GM21717 (cell line): ENCODE data around the gene TRIO.
"Not testable (repeated sequence)": the region's sequence is repeated elsewhere in the genome, so short reads cannot be mapped to it uniquely, and the experiment has no call there.

Experiments
- ATAC-seq: cut with Tn5 transposase; IDR thresholded peaks from one replicate; pipeline ENCODE4 v1.9.1; 2021; ENCODE audit warnings: mild to moderate bottlenecking, moderate library complexity; ENCODE audit not compliant: unreplicated experiment

Gene TRIO

DNA sequence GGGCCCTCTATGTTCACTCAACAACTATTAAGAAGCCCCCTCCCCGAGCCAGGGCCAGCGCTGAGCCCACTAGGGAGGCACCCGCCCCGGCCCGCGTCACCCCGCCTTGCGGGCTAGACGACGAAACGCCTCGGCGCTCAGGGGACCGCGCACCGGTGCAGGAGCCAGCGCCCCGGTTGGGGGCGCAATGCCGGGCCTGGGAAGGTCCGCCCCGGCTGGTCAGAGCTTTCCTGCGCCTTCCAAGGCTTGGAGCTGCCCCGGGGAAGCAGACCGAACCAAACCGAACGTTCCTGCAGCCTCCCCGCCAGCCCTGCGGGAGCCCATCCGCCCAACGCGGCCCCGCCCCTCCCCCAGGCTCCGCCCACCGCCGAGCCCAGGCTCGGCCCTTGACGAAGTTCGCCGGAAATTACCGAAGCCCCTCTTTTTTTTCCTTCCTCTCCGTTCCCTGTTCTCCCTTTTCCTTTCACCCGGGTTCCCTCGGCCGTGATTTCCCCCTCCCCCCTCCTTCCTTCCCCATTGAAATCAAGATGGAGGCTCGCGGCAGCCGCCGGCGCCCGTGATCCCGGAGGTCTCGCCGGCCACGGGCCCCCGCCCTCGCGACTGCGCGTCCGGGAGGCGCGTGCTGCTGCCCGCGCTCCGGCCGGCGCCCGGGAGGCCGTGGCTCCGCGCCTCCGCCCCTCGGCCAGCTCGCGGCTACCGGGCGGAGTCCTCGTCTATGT, at the start of gene TRIO:
Gene TRIO, plus strand, starts transcription at position 516 of the 719 bp plus-strand sequence. CDS start 384 bp downstream, outside the sequence.
- ATAC-seq: peak; percentile 41

DNA sequence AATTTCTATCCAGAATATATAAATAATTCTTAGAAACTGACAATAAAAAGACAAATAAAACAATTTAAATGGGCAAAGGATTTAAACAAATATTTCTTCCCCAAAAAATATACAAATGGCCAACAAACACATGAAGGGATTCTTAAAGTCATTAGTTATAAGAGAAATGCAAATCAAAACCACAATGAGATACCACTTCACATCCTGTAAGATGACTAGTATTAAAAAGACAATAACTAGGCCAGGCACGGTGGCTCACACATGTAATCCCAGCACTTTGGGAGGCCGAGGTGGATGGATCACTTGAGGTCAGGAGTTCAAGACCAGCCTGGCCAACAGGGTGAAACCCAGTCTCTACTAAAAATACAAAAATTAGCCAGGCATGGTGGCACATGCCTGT, 45.8 kb upstream of the TRIO start:
- not testable (repeated sequence) for ATAC-seq

DNA sequence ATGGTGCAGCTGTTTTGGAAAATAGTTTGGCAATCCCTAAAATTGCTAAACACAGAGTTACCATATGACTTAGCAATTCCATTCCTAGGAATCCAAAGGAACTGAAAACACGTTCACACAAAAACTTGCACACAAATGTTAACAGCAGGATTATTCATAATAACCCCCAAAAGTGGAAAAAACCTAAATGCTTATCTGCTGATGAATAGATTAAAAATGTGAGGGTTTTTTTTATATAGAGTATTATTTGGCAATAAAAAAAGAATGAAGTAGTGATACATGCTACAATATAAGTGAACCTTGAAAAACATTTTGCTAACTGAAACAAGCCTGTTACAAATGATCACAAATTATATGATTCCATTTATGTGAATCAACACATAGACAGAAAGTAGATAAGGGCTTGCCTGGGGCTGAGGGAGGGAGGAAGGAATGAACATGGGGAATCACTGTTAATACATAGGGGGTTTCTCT, 45.1 kb upstream of the TRIO start:
- ATAC-seq: no peak

DNA sequence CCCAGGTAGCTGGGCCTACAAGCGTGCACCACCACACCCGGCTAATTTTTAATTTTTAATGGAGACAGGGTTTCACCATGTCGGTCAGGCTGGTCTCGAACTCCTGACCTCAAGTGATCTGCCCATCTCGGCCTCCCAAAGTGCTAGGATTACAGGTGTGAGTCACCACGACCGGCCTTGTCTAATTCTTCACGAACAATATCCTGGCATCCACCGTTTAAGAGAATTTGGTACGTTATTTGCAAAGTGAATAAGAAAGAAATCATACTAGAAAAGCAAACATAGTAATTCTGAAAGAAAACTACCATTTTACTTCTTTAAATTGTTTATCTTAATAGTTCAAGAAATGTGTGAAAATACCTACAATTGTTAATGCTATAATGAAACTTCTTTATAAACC, 42.9 kb upstream of the TRIO start:
- ATAC-seq: no peak

DNA sequence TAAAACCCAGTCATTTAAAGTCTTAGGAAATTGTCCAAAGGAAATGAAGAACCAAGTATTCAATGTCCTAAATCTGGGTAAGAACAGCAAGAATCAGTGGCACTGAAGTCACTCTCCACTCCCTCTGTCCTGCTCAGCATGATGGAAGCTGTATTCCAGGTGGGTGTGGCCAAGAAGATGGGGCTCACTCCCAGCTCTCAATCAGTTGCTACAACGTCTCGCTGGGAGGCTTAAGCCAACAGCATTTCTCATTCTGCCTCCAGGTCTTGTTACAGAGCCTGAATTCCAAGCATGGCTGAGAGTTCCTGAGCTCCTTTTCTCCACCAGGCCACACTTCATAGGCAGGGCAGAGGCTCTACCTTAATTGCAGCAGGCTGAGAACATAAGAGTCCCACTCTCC, 41.2 kb upstream of the TRIO start:
- ATAC-seq: no peak

DNA sequence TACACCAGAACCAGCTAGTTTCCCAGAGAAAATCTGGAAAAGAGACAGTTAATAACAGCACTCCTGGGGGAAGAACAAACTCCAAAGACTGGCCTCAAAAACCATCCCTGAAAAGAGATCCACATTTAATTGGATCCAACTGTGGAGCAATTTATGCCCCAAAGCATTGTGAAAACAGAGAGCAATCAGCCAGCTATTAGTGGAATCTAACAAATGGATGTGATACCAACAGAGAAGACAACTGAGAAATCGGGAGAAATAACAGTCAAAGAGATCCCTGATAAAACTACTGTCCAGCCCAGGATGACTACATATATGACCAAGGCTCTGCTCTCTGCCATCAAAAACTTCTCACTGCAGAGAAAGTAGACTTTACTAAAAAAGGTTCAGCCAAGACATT, 40.5 kb upstream of the TRIO start:
- no peak for ATAC-seq

DNA sequence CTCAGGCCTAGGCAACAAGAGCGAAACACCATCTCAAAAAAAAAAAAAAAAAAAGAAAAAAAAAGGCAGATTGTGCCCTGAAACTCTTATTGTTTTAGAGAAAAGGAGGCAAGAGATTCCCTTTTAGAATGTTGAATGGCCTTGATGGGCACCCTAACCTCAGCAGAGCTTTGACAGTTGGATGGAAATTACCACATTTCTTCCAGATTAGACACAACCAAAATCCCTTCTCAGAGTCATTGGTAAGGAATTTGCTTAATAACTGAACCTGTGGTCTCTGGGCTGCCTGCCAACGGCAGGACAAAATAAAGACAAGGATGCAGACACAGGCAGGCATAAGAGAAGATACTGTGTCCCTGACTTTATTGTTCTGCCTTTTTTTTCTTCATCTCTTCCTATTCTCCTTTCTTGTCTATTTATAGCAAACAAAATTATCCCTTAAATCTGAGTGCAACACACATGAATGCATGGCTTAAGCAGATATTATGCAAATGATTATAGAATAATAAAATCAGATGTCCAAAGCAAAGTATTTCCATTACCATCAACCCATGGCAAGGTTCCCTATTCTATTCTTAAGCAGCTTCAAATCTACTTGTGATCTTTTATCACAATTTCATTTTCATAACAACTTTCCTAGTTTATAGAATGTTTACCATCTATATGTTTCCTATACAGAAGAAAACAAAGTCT, 37.3 kb upstream of the TRIO start:
- no peak for ATAC-seq

DNA sequence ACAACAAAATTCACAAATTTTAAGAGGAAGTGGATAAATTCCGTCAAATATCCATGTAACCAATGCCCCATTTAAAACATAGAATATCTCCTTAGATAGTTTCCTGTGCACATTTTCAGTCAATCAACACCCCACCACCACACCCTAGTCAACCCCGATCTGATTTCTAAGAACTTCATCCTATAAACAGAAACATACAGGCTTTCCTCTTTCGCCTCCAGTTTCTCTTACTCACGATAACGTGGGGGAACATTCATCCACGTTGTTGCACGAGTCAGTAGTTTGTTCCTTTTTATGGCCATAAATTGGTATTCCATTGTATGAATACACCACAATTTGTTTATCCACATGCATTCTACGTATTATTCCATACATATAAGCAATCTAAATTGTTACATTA, 35.6 kb upstream of the TRIO start:
- no peak for ATAC-seq

DNA sequence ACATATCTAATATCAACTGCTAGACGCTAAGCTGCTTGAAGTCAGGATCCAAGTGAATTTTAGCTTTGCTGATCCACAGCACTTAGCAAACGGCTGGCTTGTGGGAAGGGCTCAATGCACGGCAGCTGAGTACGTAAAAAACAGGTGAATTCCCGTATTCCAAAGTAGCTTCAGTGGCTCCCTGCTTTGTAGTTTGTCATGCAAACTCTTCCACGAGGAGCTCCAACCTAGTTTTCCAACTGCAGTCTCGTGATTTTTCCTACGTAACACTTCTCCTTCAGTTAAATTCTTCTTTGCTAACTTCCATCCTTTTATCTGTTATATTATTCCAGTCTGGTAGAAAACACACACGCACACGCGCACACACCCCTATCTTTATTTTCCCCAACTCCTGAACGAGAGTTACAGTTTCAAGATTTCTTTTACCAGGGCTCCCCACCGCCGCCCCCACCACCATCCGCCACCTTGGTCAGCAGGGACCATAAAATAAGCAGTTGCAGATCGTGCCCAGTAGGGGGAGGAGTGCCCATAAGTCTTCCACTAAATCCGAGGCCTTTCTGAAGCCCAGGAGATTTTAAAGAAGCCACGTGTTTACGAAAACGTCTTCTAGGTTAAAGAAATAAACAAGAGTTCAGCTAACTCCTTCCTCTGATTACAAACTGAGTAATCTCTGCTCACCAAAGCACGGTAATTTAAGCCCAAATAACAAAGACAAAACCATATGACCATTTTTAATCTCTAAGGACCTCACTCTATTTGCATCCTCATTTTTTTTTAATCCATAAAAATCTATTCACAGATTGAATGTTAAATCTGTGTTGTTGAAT, 34.8 kb upstream of the TRIO start:
- ATAC-seq: peak; percentile 81

DNA sequence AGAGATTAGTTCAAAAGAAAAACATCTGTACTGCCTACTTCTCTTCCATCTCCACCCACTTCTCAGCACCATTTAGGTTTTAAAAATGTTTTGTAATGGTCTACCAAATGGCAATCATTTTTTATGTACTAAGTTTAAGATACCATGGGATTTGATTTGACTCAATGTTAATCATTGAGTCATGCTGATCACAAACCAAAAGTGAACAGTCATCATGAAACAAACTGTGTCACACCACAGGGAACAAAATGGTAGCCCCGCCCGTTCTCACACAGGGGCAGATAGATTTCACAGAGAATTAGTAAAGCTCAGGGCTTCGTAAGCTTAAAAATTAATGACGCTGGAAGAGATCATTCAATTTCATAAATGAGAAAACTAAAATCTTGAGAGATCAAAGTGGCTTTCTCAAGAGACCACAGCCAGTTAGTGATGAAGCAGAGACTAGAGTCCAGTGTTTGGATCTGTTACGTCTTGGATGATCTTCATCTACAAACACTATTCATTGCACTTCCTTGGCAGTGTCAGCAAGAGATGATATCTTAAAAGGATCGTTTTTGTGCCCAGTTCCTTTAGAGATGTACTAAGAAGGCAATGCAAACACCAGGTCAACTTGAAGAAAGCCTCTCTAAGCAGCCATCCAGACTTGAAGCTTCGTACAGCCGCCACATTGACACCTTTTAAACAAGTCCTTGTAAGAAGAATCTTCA, 33.9 kb upstream of the TRIO start:
- peak; percentile 87 for ATAC-seq

DNA sequence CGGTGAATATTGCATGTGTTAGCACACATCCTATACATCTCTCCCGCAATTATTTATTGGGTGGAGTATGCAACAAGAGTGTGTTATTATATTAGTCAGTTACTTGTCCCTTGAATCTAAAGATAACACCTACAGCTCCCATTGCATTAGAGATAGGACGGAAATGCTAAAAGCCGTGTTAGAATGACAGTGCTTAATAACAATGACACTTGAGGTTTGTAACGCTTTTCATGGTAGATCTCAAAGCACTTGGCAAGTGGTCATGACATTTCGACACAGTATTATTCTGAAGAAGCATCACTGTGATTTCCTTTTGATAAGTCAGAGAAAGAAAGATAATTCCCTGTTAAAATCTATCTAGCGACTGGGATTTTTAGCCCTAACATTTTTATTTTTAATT, 33.4 kb upstream of the TRIO start:
- no peak for ATAC-seq

DNA sequence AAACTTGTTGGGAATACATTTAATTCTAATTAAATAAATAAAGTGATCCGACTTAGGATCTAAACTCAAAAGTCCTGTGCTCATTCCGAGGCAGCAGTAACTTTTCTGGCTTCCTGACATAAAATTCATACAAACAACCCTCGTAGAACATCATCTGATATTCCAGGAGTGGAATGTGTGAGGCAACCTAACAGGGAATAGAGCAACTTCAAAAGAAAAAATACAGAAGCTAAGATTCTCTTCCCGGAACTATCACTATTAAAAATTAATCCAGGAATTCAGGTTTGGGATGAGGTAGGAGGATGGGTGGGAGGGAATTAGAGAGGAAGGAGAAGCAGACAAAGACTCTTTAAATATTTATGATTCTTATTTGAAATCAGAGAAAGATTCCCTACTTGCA, 32.9 kb upstream of the TRIO start:
- ATAC-seq: no peak

DNA sequence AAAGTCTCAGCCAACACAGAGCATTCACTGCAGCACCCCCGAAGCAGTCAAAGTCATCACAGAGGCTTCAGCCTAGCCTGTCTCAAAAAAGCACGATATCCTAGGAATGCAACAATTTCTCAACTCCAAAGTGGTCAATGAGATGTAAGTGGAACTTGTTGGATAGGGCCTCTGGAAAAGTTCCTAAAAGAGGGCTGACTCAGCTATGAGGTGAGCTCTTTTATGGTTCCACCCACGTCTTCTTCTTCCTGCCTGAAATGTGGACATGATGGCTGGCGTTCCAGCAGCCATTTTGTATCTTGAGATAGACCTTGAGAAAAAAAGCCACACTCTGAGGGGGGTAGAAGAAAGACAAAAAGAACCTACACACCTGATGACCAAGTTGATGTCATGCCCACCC, 32.5 kb upstream of the TRIO start:
- ATAC-seq: no peak

DNA sequence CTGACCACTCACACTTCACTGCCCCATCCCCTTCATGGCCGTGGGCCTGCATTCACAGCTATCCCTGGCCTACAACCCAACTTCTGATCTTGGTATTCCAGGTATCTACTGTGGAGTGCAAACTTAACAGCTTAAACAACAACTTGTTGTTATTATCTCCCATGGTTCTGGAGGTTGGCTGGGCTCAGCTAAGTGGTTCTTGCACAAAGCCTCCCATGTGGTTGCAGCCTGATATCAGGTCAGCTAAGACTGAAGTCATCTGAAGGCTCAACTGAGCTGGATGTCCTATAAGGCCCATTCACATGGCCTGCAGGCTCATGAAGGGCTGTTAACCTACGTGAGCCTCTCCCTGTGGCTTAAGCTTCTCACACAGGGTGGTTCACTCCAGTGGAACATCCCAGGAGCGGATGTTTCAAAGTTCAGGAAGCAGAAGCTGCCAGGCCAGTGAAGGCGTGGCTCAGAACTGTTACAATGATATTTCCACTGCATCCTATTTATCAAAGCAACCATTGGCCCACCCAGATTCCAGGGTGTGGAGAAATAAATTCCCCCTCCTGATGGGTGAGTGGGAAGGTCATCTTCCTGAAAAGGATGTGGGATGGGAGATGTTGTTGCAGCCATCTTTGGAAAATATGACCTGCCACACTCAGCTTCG, 30.0 kb upstream of the TRIO start:
- ATAC-seq: no peak

DNA sequence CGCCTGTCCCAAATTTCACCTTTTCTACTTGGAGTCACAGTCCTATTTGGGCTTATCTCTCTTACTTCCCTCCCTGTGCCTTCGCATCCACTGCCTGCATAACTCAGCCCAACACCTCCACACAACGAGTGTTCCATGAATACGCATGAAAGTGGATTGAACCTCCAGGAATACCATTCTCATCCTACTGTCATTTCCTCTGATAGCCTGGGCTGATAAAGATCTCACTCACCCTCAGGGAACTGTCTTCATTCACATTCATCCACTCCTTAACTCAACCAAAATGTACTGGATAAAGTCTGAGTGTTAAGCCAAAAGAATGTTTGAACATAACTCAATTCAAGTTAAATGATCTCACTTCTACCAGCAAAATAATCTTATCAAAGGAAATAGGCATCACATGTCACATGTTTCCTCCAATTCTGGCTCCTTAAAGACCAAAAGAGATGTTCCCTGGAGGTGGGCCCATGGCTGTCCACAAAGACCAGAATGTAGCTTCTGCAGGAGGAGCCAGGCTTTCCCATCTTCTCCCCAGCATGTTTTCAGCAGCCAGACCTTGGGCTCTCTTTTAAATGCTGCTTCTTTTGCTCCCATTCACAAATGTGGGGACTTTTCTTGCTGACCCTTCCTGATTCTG, 28.4 kb upstream of the TRIO start:
- ATAC-seq: no peak

DNA sequence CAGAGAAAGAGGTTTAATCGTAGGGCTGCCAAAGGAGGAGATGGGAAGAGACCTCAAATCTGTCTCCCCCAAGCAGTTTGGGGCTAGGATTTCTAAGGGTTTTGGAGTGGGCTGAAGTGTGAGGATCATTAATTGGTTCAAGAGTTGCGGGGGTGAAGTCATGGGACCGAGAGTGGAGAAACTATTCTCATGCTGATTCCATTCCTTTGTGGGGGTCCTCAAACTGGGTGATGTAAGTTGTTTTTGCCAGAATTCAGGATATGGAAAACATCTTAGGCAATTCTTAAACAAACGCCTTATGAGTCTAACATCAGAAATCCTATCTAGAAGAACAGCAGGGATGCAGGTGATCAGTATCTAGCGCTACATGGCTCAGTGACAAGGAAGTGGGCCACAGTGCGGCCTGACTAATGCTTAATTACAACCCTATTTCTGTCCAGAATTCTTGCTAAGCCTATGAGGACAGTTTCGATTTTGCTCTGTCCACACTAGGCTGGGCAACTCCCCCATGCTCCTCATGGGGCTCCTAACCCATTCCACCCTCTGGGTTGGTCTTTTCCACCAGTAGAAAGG, 27.7 kb upstream of the TRIO start:
- ATAC-seq: no peak

DNA sequence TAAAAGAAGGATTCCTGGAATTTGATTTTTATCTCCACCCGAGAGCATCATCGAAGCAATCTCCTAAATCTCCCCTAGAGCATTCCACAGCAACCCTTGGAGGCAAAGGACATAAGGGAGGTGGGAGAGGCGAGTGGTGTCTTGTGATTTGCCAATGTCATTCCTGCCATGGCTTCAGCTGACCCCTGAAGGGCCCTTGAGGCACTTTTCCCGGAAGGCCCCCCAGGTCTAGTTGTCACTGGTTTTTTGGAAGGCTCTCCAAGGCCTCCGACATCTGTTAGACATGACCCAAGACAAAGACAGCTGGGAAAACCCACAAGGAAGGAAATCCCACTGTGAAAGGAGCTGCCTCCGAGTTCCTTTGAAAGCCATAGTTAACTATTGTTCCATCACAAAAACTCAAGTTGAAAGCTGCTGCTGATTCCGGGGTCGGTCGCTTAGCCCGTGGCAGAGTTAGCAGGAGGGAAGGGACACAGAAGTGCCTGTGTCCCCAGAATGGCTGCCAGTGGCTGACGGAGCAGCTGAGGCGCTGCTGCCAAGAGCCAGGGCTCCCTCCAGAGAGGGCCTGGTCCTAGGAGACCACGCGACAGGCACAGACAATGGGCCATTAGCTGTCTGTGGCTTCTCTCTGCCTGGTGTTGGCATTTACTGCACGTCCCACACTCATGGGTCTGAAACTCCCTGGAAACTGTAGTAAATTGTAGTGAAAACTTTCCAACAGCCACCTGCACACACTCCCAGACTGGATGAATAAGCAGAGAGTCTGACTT, 24.4 kb upstream of the TRIO start:
- no peak for ATAC-seq

DNA sequence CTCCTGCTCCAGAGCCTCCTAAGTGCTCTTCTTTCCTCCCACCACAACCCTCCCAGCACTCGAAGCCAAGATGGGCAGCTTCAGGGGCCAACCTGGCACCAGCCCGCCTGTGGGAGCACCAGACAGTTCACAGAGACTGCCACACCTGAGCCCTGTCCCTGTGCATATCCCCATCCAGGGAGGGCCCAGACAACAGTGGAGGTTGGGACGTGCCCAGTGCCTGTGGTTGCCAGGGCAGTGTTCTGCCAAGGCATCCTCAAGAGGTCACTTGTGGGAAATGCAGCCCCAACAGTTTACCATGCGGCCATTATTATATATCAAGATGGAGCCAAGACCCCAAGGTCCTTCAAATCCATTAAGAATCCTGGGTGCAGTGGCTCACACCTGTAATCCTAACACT, 23.0 kb upstream of the TRIO start:
- no peak for ATAC-seq

DNA sequence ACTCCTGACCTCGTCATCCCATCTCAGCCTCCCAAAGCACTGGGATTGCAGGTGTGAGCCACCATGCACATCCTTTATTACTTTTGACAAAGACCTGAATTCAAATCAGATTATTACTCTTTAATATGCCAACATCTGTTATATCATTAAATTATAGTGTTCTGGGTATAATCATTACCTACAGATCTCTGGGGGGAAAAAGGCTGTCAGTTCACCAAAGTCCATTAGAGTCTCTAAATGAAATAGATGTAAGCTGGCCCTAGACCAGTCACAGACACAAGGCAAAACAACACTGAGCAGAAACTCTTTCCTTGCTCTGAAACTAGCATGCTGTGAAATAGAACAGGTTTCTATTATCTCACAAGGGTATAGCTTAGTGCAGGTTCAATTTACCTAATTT, 21.6 kb upstream of the TRIO start:
- no peak for ATAC-seq
